ENCODE data around the gene OR8B3.
"Not testable (repeated sequence)": the region's sequence is repeated elsewhere in the genome, so short reads cannot be mapped to it uniquely, and the experiment has no call there.

OR8B3 gene, protein sequence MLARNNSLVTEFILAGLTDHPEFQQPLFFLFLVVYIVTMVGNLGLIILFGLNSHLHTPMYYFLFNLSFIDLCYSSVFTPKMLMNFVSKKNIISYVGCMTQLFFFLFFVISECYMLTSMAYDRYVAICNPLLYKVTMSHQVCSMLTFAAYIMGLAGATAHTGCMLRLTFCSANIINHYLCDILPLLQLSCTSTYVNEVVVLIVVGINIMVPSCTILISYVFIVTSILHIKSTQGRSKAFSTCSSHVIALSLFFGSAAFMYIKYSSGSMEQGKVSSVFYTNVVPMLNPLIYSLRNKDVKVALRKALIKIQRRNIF

DNA sequence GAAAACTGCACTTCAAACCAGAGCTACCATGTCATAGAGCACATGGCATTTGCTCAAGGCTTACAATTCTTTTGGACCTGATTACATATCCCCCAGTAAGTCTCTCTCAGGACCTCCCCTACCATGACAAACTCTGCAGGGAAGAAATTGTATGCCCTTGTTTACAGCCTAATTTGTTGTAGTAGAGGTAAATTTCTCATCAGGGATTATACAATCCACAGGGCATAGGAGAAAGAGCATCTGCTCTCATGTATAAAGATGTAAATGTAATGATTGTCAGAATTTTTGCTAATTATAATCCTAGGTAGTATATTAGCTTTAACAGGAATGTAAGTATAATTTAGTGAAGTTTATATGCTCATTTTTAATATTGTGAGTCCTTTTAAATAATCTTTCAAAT is at the start of gene OR8B3:
TSS of gene OR8B3 (minus strand) at position 101 of the 400 bp plus-strand sequence. CDS start 1,673 bp downstream, outside the sequence.
- no peak for DNase-seq

DNA sequence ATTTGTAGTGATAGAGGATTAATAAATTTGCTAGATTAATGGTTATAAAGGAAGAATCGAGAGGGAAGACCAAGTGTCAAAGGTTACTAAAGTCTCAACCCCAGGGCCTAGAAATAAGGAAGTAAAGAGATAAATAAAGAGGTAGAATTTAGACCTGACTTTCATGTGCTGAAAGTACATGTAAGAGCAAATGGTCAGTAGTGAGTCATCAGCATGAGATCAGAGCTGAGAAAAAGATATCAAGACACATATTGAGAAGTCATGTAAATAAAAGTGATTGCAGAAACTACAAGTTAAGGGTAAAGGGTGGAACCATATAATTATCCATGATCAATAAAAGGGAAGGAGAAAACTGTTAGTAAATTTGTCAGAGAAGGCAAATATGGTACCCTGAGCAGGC is 48.1 kb upstream of the OR8B3 start:
- no peak for DNase-seq

DNA sequence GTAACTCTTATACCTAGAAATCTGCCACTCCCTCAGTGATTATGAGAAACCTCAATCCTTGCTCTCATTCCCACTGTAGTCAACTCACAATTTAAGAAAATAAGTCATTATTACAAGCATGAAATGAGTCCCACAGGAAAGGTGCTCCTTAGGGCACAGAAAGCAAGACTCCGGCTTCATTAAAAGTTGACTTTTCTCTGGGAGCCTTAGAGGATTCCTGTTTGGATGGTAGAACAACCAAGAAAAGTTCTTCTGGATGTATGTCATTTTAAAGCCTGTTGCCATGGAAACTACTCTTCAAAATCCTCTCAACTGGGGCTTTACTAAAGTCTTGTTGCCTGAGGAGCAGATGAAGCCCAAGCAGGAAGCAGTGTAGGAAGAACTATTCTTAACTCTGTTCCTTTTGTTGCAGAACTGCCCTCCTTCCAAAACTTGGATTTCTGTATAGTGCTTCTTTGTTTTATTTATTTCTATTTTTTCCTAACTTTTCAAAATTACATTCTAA is 46.9 kb upstream of the OR8B3 start, which contains the start of gene OR8B8:
TSS of gene OR8B8 (minus strand) at position 51 of the 505 bp plus-strand sequence. CDS start 4,611 bp downstream, outside the sequence.
- DNase-seq = no peak

- DNase-seq = no peak
Observed at GRCh38 chr11:124442847-124443246, 44.0 kb upstream of the OR8B3 start.

DNA sequence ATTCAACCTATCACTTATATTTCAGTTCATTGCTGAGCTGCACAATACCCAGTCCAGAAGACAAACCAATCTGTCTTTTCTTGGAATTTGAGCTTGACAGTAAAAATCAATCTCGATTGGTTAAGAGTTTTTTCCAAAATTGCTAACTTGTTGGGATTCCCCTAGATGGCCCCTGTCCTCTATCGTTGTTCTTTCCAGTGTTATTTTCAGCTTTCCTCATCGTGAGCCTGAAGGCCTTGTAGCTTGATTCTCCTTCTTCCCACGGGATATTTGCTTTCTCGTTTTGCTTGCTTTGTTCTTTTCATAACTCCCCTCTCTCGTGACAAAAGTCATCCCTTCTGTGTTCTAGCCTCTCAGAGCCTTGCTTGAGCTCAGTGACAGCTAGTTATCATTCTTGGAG is 43.6 kb upstream of the OR8B3 start:
- DNase-seq = no peak

- DNase-seq = no peak
Observed at GRCh38 chr11:124441519-124441918, 42.7 kb upstream of the OR8B3 start.

DNA sequence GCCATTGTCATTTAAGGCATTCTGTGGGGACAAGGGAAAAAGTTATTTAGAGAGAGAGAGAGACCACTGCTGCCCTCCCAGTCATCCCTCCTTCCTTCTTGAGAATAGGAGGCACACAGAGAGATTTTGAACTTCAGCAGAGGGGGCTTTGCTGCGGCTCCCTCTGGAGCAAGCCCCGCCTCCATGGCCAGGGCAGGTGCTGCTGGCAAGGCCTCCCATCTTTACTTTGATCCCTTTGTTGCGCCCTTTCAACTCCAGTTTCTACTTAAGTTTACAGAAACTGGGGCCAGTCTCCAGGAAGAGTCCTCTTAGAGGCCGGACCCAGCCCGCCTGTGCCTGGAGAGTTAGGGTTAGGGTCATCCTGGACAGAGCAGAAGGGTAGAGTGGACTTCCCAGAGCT is 42.3 kb upstream of the OR8B3 start:
- DNase-seq = no peak

- no peak for DNase-seq
Observed at GRCh38 chr11:124440608-124441007, 41.8 kb upstream of the OR8B3 start.

GRCh38 chr11:124434699-124435098 is 35.9 kb upstream of the OR8B3 start:
- no peak for DNase-seq

DNA sequence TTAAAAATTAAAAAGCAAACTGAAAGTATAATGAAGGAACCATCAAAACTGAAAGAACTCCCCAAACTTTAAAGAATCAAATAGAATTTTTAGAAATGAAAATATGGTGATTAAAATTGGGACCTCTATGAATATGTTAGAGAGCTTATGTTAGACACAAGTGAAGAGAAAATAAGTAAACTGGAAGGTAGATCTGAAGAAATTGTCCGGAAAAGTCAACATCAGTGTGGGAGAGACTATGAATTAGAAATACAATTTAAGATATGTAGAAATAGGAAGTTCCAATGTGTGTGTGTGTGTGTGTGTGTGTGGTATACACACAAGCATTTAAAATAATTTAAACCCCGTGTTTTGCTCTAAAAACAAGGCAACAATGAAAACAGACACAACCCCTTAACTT is 30.8 kb upstream of the OR8B3 start:
- DNase-seq = no peak

GRCh38 chr11:124424384-124424921 is 25.6 kb upstream of the OR8B3 start, which contains the start of gene OR8B4:
Gene OR8B4, minus strand, starts transcription at chr11:124424871. Its CDS starts 0 bp downstream, at chr11:124424871.
- no peak for DNase-seq

GRCh38 chr11:124421043-124421442 is 22.2 kb upstream of the OR8B3 start:
- DNase-seq = no peak

- no peak for DNase-seq
Observed at GRCh38 chr11:124415356-124415923, 16.6 kb upstream of the OR8B3 start.

- no peak for DNase-seq
Observed at GRCh38 chr11:124409906-124410305, 11.1 kb upstream of the OR8B3 start.

DNA sequence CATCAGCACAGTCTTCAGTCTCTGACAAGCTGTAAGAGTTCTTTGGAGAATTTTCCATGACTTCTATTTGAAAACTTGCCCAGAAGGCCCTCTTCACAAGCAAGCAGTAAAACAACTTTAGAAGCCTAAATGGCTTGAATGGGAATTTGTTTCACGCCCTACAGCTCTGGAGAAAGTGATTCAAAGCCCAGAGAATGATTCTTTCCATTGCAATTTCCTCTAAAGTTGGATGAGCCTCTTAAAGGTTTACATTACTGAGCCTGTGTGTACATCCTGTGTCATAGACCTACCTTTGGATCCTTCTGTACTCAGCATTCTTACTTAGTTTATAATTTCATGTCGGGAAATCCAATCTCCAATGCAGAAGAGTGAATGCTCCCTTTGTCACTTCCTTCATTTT is 6.8 kb upstream of the OR8B3 start:
- no peak for DNase-seq

- not testable (repeated sequence) for DNase-seq
Observed at GRCh38 chr11:124403186-124403585, 4.4 kb upstream of the OR8B3 start.

- DNase-seq = no peak
Observed at GRCh38 chr11:124402326-124402922, 3.6 kb upstream of the OR8B3 start.

DNA sequence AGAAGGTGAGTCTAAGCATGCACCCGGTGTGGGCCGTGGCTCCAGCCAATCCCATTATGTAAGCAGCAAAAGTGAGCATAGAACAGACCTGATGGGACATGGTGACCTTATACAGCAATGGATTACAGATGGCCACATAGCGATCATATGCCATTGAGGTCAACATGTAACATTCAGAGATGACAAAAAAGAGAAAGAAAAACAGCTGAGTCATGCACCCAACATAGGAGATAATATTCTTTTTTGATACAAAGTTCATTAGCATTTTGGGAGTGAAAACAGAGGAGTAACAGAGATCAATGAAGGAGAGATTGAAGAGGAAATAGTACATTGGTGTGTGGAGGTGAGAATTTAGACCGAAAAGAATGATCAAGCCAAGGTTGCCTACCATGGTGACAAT is 2.0 kb downstream of the OR8B3 start:
- not testable (repeated sequence) for DNase-seq

GRCh38 chr11:124394408-124394807 is 4.4 kb downstream of the OR8B3 start:
- no peak for DNase-seq

- no peak for DNase-seq
Observed at GRCh38 chr11:124384399-124384798, 14.4 kb downstream of the OR8B3 start, which contains the start of gene OR8B2. Gene OR8B2, minus strand, starts transcription at chr11:124384499. Its CDS starts 1,156 bp downstream, at chr11:124383343.

DNA sequence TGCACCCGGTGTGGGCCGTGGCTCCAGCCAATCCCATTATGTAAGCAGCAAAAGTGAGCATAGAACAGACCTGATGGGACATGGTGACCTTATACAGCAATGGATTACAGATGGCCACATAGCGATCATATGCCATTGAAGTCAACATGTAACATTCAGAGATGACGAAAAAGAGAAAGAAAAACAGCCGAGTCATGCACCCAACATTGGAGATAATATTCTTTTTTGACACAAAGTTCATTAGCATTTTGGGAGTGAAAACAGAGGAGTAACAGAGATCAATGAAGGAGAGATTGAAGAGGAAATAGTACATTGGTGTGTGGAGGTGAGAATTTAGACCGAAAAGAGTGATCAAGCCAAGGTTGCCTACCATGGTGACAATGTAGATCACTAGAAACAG is 16.0 kb downstream of the OR8B3 start:
- not testable (repeated sequence) for DNase-seq

GRCh38 chr11:124380585-124380984 is 18.2 kb downstream of the OR8B3 start:
- DNase-seq = no peak

DNA sequence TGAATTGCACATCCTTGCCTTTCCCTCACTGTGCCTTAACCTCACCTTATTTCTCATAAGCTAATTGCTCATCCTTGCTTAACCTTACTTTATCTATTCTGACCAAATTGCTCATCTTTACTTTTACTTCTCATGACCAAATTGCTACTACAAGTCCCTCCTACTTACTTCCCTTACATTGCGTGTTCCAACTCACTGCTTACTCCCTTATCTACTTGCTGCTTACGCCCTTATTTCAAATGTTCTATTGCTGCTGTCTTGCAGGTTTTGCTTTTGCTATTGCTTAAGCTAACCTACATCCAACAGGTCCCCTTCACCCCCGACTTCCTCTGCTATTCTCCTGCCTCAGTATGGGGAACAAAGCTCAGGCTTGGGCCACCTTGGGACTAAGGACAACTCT is 22.5 kb downstream of the OR8B3 start:
- no peak for DNase-seq

All from NCI-H2107 (cell line).